HepG2 (cell line): ENCODE results near the gene NRL. TPM values are rescaled to one million over a fixed set of nuclear protein-coding genes. Genes with fewer than 3 reads are reported as not detected.

Experiments
- GATA4 ChIP-seq: sonication (generic); IDR thresholded peaks from 2 replicates; pipeline ENCODE4 v1.6.1; 2016; ENCODE audit warnings: antibody characterized with exemption, low read depth, borderline replicate concordance
- GPBP1L1 ChIP-seq: sonication (generic); formaldehyde crosslinking; IDR thresholded peaks from 2 replicates; pipeline ENCODE4 v1.5.0; 2020; ENCODE audit warnings: mild to moderate bottlenecking, missing genetic modification reagents
- HNF1B ChIP-seq: sonication (generic); formaldehyde crosslinking; IDR thresholded peaks from 2 replicates; pipeline ENCODE4 v1.5.1; 2020; ENCODE audit warnings: mild to moderate bottlenecking, moderate library complexity, missing genetic modification reagents
- HNRNPLL ChIP-seq: fragments of 200-400 bp; formaldehyde crosslinking; IDR thresholded peaks from 2 replicates; pipeline ENCODE4 v1.6.1; 2017; ENCODE audit warnings: mild to moderate bottlenecking, low read depth, low read length; ENCODE audit not compliant: poor library complexity, severe bottlenecking
- IKZF5 ChIP-seq: IDR thresholded peaks from 2 replicates; pipeline ENCODE4 v1.6.1; 2018; ENCODE audit warnings: missing genetic modification reagents, mild to moderate bottlenecking, missing compliant biosample characterization
- MATR3 ChIP-seq: sonication (generic); formaldehyde crosslinking; IDR thresholded peaks from 2 replicates; pipeline ENCODE4 v1.4.0; 2020; ENCODE audit warnings: missing genetic modification reagents
- NFIB ChIP-seq: sonication (generic); formaldehyde crosslinking; IDR thresholded peaks from 2 replicates; pipeline ENCODE4 v1.9.0; 2021; ENCODE audit warnings: missing genetic modification reagents, mild to moderate bottlenecking, borderline replicate concordance
- NFKB2 ChIP-seq: sonication (generic); formaldehyde crosslinking; IDR thresholded peaks from 2 replicates; pipeline ENCODE4 v1.4.0; 2020; ENCODE audit warnings: missing genetic modification reagents, borderline replicate concordance
- NR2F1 ChIP-seq, 2 experiments: fragments of 450-650 bp in 1 of 2; formaldehyde crosslinking in 1 of 2; IDR thresholded peaks; 2 replicates each; pipeline versions ENCODE4 v1.5.0 to v1.6.1; 2016 to 2020; ENCODE audit warnings: mild to moderate bottlenecking in 1 of 2, missing compliant biosample characterization in 1 of 2, missing genetic modification reagents in 1 of 2, moderate library complexity in 1 of 2
- POGZ ChIP-seq: sonication (generic); formaldehyde crosslinking; IDR thresholded peaks from 2 replicates; pipeline ENCODE4 v1.4.0; 2020; ENCODE audit warnings: mild to moderate bottlenecking, missing genetic modification reagents
- SATB2 ChIP-seq: sonication (generic); formaldehyde crosslinking; IDR thresholded peaks from 2 replicates; pipeline ENCODE4 v1.5.0; 2020; ENCODE audit warnings: missing genetic modification reagents
- SMC3 ChIP-seq: IDR thresholded peaks from 2 replicates; pipeline ENCODE4 v1.6.1; 2011; ENCODE audit warnings: low read length, improper control_type of control experiment
- ZBTB44 ChIP-seq: sonication (generic); formaldehyde crosslinking; IDR thresholded peaks from 2 replicates; pipeline ENCODE4 v1.4.0; 2020; ENCODE audit warnings: missing genetic modification reagents
- ZFP90 ChIP-seq: sonication (generic); formaldehyde crosslinking; IDR thresholded peaks from 2 replicates; pipeline ENCODE4 v1.8.0; 2022; ENCODE audit warnings: missing genetic modification reagents, mild to moderate bottlenecking, inconsistent platforms, borderline replicate concordance
- ZNF343 ChIP-seq: sonication (generic); formaldehyde crosslinking; IDR thresholded peaks from 2 replicates; pipeline ENCODE4 v1.4.0; 2020; ENCODE audit warnings: mild to moderate bottlenecking, missing genetic modification reagents
- ZNF772 ChIP-seq: sonication (generic); formaldehyde crosslinking; IDR thresholded peaks from 2 replicates; pipeline ENCODE4 v1.5.0; 2020; ENCODE audit warnings: mild to moderate bottlenecking, missing genetic modification reagents
- ZNF782 ChIP-seq: sonication (generic); formaldehyde crosslinking; IDR thresholded peaks from 2 replicates; pipeline ENCODE4 v1.4.0; 2020; ENCODE audit warnings: missing genetic modification reagents, mild to moderate bottlenecking, borderline replicate concordance
- ZNF790 ChIP-seq: sonication (generic); formaldehyde crosslinking; IDR thresholded peaks from 2 replicates; pipeline ENCODE4 v1.8.0; 2022; ENCODE audit warnings: missing genetic modification reagents, mild to moderate bottlenecking, borderline replicate concordance
- ZXDC ChIP-seq: sonication (generic); formaldehyde crosslinking; IDR thresholded peaks from 2 replicates; pipeline ENCODE4 v1.5.0; 2020; ENCODE audit warnings: mild to moderate bottlenecking, missing genetic modification reagents
- polyA plus RNA-seq, 8 experiments: library from polyadenylated mRNA; depleted of rRNA in 3 of 8; stranded (reverse) in 7 of 8; unstranded in 1 of 8; fragments of >200 nt; fragmentation: Illumina TruSeq in 4 of 8; extraction: Trizol in 4 of 8; gene quantifications; 2 replicates each; pipeline versions ENCODE4 v1.2.1 to v1.2.3, GENCODE V29; 2011 to 2016; ENCODE audit warnings: low read depth in 4 of 8, missing spikeins in 1 of 8, mixed read lengths in 1 of 8; ENCODE audit not compliant: insufficient read depth in 1 of 8
- total RNA-seq, 5 experiments: library from RNA; depleted of rRNA; stranded (reverse); fragments of >200 nt; fragmentation: Illumina TruSeq; extraction: Trizol; gene quantifications; 2 replicates each; pipeline ENCODE4 v1.2.3, GENCODE V29; 2016; ENCODE audit warnings: low read depth in 1 of 5

Gene NRL
- total and polyA plus RNA-seq, 2 of the 13 experiments (the other 11 are each of a cell fraction or from before 2014, with no cell fraction given), result 2.5 to 4.7 TPM

- TF ChIP-seq ZFP90 (CRISPR knock-in tag), result no peak
- TF ChIP-seq ZNF772 (CRISPR knock-in tag), result peak; percentile 85
- no peak; the same call in 1 of the 2 replicates for TF ChIP-seq ZNF343
- TF ChIP-seq SMC3, result no peak
- no peak for TF ChIP-seq GPBP1L1
- no peak; the same call in 1 of the 2 replicates for TF ChIP-seq NFIB (CRISPR knock-in tag)
- peak; percentile 64; the same call in 1 of the 2 replicates for TF ChIP-seq NFKB2 (CRISPR knock-in tag)
- no peak for TF ChIP-seq ZNF782 (CRISPR knock-in tag)
- 0 out of 2 replicates have a peak, but pooled peaks have one; percentile 48 for TF ChIP-seq ZBTB44 (CRISPR knock-in tag)
- TF ChIP-seq ZXDC (CRISPR knock-in tag), result no peak
- no peak for TF ChIP-seq HNRNPLL
- TF ChIP-seq ZNF790 (CRISPR knock-in tag), result no peak
- TF ChIP-seq MATR3 (CRISPR knock-in tag), result no peak
- no peak for TF ChIP-seq SATB2
- 0 out of 4 replicates have a peak, but pooled peaks of 1 of the 2 experiments have one; percentile 19 for TF ChIP-seq NR2F1 (CRISPR knock-in tag; IDR thresholded peaks at IDR 0.05)
- no peak; the same call in 1 of the 2 replicates for TF ChIP-seq POGZ (CRISPR knock-in tag)
- TF ChIP-seq HNF1B, result peak; percentile 87
- no peak for TF ChIP-seq GATA4
- TF ChIP-seq IKZF5, result peak; percentile 81
Observed at GRCh38 chr14:24130717-24131548, 16.2 kb upstream of the NRL start (continued).
